GM18526 (cell line): ENCODE data around the gene P3H2.

ENCODE experiments used
- POLR2A ChIP-seq: IDR thresholded peaks from 3 replicates; pipeline ENCODE4 v1.6.1; 2011; ENCODE audit not compliant: insufficient read length; ENCODE audit errors: extremely low read depth

The P3H2 gene

GRCh38 chr3:190044974-190045373, 75.7 kb downstream of the P3H2 start:
- TF ChIP-seq POLR2A, result no peak

DNA sequence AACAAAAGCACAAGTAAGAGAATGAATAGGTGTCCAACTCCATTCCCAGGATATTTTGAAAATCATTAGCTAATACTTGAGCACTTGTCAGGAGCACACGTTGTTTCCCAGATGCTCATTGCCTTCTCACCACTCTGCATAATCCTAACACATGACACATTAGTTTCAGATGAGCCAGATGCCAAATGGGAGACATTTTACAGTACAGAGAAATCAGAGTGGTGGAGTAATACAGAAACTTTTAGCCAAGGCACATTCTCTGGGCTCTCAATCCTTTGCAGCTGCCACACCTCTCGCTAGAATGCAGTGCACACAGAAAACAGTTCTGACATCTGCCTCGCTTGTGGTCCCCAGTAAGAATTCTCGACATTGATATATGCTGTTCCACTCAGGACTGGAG, 76.6 kb downstream of the P3H2 start:
- TF ChIP-seq POLR2A, result no peak

DNA sequence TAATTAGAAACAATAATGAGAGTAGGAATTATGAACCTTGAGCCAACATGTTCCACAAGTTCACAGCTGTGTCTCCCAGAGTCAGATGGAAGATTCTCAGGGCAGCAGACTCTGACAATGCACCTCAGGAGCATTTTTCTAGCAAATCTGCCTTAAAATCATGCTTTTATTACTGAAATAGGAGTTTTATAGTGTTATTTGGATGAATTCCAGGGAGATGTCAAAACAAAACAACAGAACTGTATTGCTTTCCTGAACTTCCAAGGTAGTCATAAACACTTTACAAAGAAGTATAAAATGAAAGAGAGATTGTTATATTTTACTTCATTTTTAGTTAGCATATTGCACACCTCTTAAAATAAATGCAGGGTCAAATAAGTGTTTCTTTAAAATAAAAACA, 77.0 kb downstream of the P3H2 start:
- TF ChIP-seq POLR2A, result no peak

GRCh38 chr3:190042558-190042957, 78.1 kb downstream of the P3H2 start:
- no peak for TF ChIP-seq POLR2A

DNA sequence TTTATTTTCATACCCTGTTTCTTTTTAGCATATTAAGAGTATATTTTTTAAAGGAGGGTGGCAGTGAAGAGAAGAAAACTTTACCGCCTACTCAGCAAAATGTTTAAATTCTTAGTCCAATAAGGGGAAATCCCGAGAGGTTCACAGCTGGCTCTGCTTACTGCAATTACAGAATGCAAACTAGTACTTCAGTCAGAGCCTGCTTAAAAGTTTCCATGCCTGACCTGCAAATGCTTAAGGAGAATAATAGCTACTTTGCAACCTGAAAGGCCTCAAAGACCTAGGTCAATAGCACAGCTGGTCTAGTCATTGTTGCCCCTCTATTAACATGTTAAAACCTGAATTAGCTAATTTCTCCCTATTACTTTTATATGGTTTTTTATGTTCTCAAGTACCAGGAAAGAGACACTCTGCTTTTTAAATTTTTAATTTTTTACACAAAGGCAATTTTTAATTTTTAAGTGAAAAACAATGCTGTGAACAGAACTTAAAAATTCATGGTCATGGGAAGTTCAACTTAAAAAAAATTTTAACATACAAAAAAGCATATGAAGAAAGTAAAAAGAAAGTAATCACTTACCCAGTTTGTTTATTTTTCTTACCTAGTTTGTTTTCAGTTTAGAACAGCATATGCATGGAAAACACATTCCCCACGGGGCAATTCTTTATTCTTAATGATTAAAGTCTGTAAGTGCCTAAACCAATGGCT, 79.2 kb downstream of the P3H2 start:
- TF ChIP-seq POLR2A, result no peak

DNA sequence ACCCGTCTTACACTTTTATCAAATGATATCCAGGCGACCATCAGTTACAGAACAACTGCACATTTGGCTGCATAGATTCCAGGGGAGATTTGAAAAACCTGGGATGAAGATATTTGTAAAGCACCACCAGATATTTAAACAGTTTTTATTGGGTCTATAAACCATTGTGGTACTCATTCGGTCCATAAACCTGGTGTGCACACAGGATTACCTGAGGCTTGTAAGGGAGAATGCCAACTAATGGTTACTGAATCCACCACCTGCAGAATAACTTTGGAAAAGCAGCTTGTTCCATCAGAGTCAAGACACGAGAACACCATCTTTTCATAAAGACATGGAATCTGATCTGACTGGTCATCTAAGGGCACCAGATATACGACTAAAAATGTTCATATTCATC, 80.6 kb downstream of the P3H2 start:
- no peak for TF ChIP-seq POLR2A

DNA sequence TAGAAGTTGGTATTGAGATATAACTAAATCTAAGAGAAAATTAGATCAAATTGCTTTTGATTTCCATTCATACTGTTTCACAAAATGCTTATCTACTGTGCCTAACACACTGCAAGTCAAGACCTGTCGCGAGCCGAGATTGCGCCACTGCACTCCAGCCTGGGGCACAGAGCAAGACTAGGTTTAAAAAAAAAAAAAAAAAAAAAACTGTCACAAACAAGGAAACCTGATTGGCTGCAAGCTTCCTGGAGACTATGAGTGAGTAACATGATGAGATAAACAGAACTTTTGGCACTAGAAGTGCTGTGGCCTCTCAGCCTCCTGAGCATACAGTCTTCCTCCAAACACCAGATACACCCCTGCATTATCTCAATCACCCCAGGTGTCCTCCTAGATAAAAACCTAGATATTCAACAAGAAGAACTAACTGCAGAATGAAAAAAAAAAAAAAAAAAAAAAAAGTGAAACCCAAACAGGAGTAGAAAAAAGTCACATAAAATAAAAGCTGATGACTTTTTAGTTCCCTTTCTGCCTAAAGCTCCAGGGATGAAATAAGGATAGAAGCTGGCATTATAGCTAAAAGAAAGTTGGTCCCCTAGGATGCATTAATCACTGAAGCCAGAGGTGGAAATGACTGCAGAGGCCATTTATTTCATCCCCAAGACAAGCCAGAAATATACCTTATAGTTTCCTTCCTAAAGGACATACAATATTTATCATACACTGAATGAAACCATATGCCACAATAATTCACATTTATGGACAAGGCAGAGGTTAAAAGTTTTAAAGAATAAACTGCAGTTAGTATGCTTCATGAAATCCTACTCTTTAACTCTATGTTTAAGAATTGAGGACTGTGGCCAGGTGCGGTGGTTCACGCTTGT, 82.4 kb downstream of the P3H2 start:
- no peak for TF ChIP-seq POLR2A

GRCh38 chr3:190036631-190037030, 84.1 kb downstream of the P3H2 start:
- no peak for TF ChIP-seq POLR2A

DNA sequence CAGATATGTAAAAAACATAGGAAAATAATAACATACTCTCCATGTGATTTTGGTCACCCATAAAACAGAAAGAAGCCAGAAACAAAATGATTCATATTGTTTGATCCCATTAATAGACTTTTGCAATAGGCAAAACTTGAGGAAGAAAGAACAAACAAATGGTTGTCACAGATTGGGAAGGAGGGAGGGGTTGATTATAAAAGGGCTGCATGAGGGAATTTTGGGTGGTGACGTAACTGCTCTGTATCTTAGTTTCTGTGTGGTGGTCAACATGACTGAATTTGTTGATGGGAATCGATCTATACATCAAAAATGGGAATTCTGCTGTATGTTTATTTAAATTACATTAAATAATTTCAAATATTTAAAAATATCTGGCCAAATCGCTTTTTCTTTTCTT, 86.3 kb downstream of the P3H2 start:
- no peak for TF ChIP-seq POLR2A

DNA sequence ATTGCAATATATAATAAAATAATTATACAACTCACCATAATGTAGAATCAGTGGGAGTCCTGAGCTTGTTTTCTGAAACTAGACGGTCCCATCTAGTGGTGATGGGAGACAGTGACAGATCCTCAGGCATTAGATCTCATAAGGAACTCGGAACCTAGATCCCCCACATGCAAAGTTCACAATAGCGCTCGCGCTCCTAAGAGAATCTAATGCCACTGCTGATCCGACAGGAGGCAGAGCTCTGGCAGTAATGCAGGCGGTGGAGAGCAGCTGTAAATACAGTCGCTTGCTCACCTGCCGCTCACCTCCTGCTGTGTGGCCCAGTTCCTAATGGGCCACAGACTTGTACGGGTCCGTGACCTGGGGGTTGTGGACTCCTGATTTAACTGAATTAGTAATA, 87.8 kb downstream of the P3H2 start:
- TF ChIP-seq POLR2A, result no peak

DNA sequence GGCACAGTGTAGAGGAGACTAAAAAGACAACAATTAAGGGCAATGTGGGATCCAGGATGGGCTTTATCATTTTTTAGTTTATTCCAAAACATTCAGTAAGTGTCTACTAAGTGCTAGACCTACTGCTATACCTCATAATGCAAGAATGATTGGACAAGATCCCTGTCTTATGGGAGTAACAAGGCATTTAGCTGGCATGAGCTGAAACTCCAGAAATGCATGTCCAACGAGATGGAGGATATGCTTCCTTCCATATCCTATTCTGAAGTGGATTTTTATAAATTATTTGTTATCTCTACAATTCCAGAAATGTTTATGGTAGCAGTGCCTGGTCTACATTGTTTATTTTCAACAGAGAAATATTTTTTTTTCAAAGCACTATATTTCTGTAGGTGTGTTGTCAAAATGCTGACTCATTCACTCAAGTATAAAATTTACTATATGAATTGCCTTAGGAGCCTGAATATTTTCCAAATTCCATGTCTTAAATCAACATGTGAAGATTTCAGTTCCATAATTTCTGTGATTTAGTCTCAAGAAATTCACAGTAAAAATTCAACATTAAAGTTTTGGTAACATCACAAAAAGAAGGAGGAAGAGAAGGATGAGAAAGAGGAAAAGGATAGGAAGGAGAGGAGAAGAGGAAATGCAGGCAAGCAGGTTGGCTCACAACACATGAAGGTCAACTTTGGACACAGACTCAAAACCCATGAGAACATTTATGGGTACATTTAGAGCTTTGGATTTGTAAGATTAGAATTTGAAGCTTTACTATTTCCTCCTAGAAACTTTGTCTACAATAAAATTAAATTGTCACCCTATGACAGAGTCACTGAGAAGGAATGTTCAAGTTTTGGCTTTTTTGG, 88.6 kb downstream of the P3H2 start:
- no peak for TF ChIP-seq POLR2A

GRCh38 chr3:190027116-190027515, 93.6 kb downstream of the P3H2 start:
- no peak for TF ChIP-seq POLR2A

GRCh38 chr3:190026154-190026553, 94.5 kb downstream of the P3H2 start:
- no peak for TF ChIP-seq POLR2A

GRCh38 chr3:190024912-190025311, 95.8 kb downstream of the P3H2 start:
- no peak for TF ChIP-seq POLR2A

GRCh38 chr3:190019844-190020243, 100.9 kb downstream of the P3H2 start:
- TF ChIP-seq POLR2A, result no peak
